Activated CD4-positive, alpha-beta T cell treated with anti-CD3 and anti-CD28 coated beads, Interleukin-2, amount 10 ng/mL, durations not matched to agents 24 days and 14 days (primary cell): Measurements from ENCODE around the gene PIF1. TPM values are rescaled to one million over a fixed set of nuclear protein-coding genes. Genes with fewer than 3 reads are reported as not detected.
"Not testable (repeated sequence)": the region's sequence is repeated elsewhere in the genome, so short reads cannot be mapped to it uniquely, and the experiment has no call there.

Experiments used
- DNase-seq: peaks from one replicate; pipeline ENCODE4 v3.0.0; 2022
- H3K27ac Mint-ChIP-seq: one replicate; pipeline ENCODE4 v1.8.0; 2022; ENCODE audit warnings: mild to moderate bottlenecking, mixed read lengths
- H3K27me3 Mint-ChIP-seq: one replicate; pipeline ENCODE4 v1.8.0; 2022; ENCODE audit warnings: mixed read lengths
- H3K36me3 Mint-ChIP-seq: one replicate; pipeline ENCODE4 v1.8.0; 2022; ENCODE audit warnings: low read depth, mild to moderate bottlenecking, mixed read lengths
- H3K4me1 Mint-ChIP-seq: one replicate; pipeline ENCODE4 v1.8.0; 2021; ENCODE audit warnings: mixed read lengths
- H3K4me3 Mint-ChIP-seq: one replicate; pipeline ENCODE4 v1.8.0; 2022; ENCODE audit warnings: mild to moderate bottlenecking, moderate library complexity, mixed read lengths
- H3K9me3 Mint-ChIP-seq: one replicate; pipeline ENCODE4 v1.8.0; 2021; ENCODE audit warnings: mixed read lengths
- intact Hi-C: fragments of 100-400 bp; cut with micrococcal nuclease; formaldehyde crosslinking; loops from one replicate; pipeline ENCODE4 v1.15.1; 2023
- total RNA-seq: library from RNA; stranded (reverse); gene quantifications from 2 replicates; pipeline ENCODE4 v1.2.3, GENCODE V29; 2022

Gene PIF1
- total RNA-seq, 1 donor from 2014 or later: 20.9 TPM

DNA sequence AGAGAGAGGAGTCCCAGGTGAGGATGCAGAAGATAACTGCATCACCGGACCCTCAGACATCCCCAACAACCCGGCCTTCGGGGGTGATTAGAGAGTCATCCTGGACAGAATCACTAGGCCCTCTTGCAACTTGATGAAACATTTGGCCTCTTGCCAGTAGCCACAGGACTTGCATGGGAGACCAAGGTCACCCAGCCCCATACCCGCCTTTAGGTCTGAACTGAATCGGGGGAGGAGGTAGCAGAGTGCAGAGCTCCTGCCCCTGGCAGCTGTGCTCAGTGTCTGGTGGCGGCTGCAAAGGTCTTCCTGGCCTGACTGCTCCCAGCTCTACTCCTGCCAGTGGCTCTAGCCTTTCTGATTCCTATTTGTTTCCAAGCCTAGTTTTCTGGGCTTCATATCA, 12.4 kb downstream of the PIF1 start:
- peaks cover 3% of the 10 kb centered on the region for H3K4me1 Mint-ChIP-seq
- no peak overlapping the region for H3K4me3 Mint-ChIP-seq
- H3K27me3 Mint-ChIP-seq: peaks cover 9% of the 10 kb centered on the region
- H3K27ac Mint-ChIP-seq: peak overlapping the region; percentile 6
- no peaks in the 10 kb centered on the region for H3K9me3 Mint-ChIP-seq
- peaks cover 6% of the 10 kb centered on the region for H3K36me3 Mint-ChIP-seq
- DNase-seq: no peak
- intact Hi-C loops: no loop called here

DNA sequence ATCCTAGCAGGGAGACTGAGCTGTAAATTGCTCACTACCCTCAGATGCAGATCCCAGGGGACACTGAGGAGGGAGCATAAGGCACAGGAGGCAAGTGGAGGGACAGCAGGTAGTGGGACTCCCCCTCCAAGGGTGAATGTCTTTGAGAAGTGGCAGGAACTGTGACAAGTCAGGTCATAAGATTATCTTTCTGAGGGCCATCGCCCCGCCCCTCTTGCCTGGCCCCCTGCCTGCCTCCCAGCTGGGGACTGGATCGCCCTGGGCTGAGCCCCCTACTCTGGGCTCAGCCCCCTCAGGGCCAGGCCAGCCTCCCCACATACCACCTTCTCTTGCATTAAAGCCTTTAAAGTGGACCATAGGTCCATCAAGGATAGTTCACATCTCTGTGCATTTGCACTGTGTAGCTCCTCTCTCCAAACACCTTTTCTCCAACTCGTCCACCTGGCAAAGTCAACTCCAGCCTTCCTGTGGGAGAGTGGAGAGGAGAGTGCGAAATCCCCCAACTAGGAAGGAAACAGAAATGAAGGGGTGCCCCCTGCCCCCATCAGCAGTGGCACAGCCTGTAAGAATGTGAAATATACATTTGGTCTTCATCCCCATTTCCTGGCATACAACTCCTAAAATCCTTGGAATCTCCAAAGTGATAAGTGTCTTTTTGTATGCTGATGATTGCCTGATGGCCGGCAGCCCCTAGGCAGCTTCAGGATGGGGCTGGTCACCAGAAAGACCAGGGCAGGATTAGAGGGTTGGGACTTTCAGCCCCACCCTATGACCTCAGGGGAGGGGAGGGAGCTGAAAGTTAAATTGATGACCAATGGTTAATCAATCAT, 14.7 kb downstream of the PIF1 start:
- peaks cover 13% of the 10 kb centered on the region for H3K27me3 Mint-ChIP-seq
- H3K9me3 Mint-ChIP-seq: no peaks in the 10 kb centered on the region
- DNase-seq: no peak
- peaks cover 3% of the 10 kb centered on the region for H3K4me1 Mint-ChIP-seq
- no peak overlapping the region for H3K4me3 Mint-ChIP-seq
- intact Hi-C loops: loop anchor here (1.0 kb wide), 1 partner anchor 79 kb away; no protein-coding TSS in a partner anchor
- no peak overlapping the region for H3K27ac Mint-ChIP-seq
- peaks cover 2% of the 10 kb centered on the region for H3K36me3 Mint-ChIP-seq

DNA sequence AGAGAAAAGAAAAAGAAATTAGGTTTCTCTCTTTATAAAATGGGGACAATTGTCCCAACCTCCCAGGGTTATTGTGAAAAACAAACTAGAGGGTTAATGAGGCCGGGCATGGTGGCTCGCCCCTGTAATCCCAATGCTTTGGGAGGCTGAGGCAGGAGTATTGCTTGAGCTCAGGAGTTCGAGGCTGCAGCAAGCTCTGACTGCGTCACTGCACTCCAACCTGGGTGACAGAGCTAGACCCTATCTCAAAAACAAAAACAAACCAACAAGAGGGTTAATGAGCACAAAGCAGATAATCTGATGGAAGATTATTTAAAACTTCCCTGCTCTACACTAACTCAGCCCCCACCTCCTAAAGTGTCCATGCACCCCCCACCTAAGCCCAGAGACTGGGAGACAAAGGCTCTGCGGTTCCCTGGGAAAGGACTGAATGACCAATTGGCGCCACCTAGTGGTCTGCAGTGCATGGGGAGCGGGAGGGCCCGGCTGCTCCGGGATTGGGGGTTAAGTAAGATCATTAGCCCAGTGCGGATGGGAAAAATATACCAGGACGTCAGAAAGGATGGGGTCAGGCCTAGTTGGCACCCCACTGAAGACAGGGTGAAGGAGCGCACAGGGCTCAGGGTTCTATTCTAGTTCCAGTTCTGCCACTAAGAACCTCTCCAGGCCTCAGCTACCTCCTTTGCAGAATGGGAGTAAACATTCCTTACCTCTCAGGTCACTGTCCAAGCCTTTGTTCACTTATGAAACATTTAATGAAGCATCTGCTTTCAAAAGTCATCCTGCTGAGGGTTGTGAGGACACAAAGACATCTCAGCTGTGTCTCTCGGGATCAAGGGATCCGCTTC, 15.6 kb downstream of the PIF1 start:
- no peaks in the 10 kb centered on the region for H3K36me3 Mint-ChIP-seq
- H3K27ac Mint-ChIP-seq: no peak overlapping the region
- intact Hi-C loops: loop anchor here (1.0 kb wide), 1 partner anchor 79 kb away; no protein-coding TSS in a partner anchor
- H3K4me3 Mint-ChIP-seq: no peak overlapping the region
- H3K4me1 Mint-ChIP-seq: peaks cover 1% of the 10 kb centered on the region
- peak; percentile 91 for DNase-seq
- peaks cover 13% of the 10 kb centered on the region for H3K27me3 Mint-ChIP-seq
- H3K9me3 Mint-ChIP-seq: no peaks in the 10 kb centered on the region

DNA sequence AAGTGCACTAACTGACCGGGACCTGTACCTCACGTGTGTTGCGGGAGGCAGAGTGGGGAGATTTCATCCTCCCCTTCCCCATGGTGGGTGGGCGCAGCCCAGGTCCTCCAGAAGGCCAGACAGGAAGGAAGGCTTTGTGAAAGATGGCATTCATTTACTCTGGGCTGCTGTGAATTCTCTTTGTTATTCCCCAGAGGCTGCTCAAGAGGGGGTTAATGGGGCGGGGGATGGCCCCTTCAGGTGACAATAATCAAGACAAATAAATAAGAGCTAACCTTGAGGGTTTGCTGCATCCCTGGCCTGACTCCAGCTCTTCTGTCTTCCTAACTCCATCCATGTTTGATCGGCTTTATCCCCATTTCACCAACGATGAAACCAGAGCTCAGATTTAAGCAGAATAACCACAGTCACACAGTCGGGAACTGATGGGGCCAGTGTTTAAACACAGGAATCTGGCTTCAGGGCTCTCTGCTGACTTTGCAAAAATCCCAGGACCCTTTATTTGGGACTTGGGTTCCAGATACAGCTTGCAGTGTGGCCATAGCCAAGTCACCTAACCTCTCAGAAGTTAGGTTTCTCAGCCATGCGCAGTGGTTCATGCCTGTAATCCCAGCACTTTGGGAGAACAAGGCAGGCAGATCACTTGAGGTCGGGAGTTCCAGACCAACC, 16.5 kb downstream of the PIF1 start:
- H3K27ac Mint-ChIP-seq: no peak overlapping the region
- no peaks in the 10 kb centered on the region for H3K36me3 Mint-ChIP-seq
- DNase-seq: no peak
- peaks cover 1% of the 10 kb centered on the region for H3K4me1 Mint-ChIP-seq
- H3K27me3 Mint-ChIP-seq: peaks cover 13% of the 10 kb centered on the region
- H3K9me3 Mint-ChIP-seq: no peaks in the 10 kb centered on the region
- intact Hi-C loops: no loop called here
- H3K4me3 Mint-ChIP-seq: no peak overlapping the region

DNA sequence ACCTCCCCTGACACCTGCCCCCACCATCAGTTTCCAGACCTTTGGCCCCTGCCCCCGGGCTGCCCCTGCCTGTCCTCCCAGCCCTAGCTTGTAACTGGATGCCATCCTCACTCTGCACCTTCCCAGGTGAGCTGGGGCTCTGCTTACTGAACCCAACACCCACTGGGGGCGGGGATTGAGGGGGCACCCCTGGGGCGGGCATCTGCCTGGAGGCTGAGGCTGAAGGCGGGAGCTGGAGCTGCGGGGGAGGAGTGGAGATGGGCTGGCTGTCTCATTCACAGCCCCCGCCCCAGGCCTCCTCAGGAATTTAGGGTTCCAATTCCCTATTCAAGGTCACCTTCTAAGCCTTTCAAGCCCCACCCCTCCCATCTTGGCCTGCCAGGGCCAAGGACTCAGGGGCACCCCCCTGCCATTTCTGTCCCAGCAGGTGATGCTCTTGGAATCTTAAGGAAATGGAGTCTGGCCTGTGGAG, 17.7 kb downstream of the PIF1 start:
- Mint-ChIP-seq H3K36me3 (no peaks in the 10 kb centered on the region), H3K9me3 (no peaks in the 10 kb centered on the region), H3K4me3 (no peak overlapping the region), H3K27ac (no peak overlapping the region), H3K4me1 (peaks cover 1% of the 10 kb centered on the region), H3K27me3 (peaks cover 13% of the 10 kb centered on the region)
- intact Hi-C loops: no loop called here
- DNase-seq: no peak

DNA sequence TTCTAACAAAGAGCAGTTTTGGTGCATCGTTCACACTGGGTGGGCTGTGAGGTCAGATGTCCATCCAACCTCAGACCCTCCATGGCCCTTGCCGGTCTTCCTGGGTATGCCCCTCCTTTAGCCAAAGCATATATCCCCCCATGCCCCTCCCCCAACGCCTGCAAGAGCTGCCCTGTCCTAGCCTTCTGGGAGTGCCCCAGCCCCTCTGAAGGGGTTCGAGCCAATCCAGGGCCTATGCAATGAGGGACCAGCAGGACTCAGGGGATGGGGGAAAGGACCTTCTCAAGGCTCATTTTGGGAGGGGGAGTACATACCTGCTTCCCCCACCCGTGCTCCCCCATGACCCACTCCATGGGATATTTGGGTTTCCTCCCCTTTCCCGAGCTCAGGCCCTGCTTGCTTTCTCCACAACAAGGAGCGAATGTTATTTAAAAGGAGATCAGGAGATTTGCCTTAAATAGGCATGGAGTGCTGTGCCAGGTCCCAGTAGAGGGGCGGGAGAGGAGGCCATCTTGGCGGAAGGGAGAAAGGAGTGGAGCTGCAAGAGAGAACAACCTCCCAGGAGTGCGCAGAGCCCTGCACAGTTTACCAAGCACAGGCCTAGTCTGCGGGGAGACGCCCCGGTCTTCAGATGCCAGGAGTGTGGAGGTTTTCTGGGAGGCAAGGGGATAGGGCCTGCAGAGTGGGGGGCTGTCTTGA, 18.2 kb downstream of the PIF1 start:
- Mint-ChIP-seq H3K9me3 (no peaks in the 10 kb centered on the region), H3K27me3 (peaks cover 13% of the 10 kb centered on the region), H3K4me3 (no peak overlapping the region), H3K36me3 (no peaks in the 10 kb centered on the region), H3K27ac (no peak overlapping the region), H3K4me1 (peaks cover 1% of the 10 kb centered on the region)
- intact Hi-C loops: no loop called here
- no peak for DNase-seq

DNA sequence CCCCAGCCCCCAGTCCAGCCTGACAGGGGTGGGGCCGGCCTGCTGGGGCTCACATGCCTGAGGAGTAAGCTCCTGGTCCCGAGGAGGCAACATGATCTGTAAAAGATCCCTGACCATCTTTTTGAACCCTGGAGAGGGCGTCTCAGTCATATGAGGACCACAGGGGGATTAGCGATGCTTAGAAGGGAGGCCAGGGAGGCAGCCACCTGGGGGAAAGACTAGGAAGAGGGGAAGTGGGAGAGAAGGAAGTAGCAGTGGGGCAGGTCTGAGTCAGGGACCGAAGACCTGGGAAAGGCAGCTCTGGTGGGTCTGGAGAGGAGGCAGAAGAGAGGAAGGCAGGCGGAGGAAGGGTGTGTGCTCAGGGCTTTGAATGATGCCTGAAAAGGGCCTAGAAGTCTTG, 18.9 kb downstream of the PIF1 start:
- Mint-ChIP-seq H3K27me3 (peaks cover 13% of the 10 kb centered on the region), H3K4me1 (peaks cover 1% of the 10 kb centered on the region), H3K9me3 (no peaks in the 10 kb centered on the region), H3K4me3 (no peak overlapping the region), H3K36me3 (no peaks in the 10 kb centered on the region), H3K27ac (no peak overlapping the region)
- DNase-seq: no peak
- intact Hi-C loops: no loop called here

DNA sequence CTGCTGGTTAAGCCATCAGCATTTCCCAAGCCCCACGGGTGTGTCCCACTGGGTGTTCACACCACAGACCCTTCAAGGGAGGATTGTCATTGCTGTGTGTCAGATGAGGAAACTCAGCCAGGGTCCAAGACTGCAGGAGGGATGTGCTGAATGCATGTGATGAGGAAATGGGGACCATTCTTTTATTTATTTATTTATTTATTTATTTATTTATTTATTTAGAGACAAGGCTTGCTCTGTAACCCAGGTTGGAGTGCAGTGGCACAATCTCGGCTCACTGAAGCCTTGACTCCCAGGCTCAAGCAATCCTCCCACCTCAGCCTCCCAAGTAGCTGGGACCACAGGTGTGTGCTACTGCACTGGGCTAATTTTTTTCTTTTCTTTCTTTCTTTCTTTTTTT, 20.8 kb downstream of the PIF1 start:
- H3K27me3 Mint-ChIP-seq: peaks cover 13% of the 10 kb centered on the region
- DNase-seq: no peak
- H3K4me1 Mint-ChIP-seq: no peaks in the 10 kb centered on the region
- H3K27ac Mint-ChIP-seq: no peak overlapping the region
- H3K9me3 Mint-ChIP-seq: no peaks in the 10 kb centered on the region
- intact Hi-C loops: no loop called here
- H3K4me3 Mint-ChIP-seq: no peak overlapping the region
- no peaks in the 10 kb centered on the region for H3K36me3 Mint-ChIP-seq

DNA sequence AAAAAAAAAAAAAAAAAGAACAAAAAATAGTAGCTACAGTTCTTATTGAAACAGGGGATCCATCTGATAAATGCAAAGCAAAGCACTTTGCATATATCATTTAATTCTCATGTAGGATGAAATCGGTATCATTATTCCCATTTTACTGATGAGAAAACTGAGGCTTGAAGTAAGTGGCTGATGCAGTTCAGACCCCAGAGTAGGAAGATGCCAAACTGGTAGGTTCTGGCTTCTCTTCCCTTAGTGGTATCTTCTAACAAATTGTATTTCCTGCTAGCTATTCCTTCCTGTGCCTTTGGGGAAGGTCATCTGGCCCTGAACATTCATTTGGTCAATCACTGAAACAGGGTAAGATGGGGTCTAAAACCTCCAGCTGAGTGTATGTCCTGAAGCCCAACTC, 21.9 kb downstream of the PIF1 start:
- Mint-ChIP-seq H3K9me3 (no peaks in the 10 kb centered on the region), H3K4me1 (no peaks in the 10 kb centered on the region), H3K27ac (no peak overlapping the region), H3K4me3 (no peak overlapping the region), H3K27me3 (peaks cover 9% of the 10 kb centered on the region), H3K36me3 (no peaks in the 10 kb centered on the region)
- DNase-seq: no peak
- intact Hi-C loops: no loop called here

DNA sequence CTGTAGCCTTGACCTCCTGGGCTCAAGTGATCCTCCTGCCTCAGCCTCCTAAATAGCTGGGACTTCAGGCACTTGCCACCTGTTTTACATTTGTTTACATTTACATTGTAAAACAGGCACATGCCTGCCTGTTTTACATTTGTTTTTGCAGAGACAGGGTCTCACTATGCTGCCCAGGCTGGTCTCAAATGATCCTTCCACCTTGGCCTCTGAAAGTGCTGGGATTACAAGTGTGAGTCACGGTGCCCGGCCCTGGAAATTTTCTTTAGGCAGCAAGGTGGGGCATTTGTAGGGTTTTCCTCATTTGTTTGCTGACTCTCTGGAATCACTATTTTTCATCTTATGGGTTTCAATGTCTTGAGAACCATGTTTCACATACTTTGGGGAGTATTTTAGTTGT, 25.0 kb downstream of the PIF1 start:
- intact Hi-C loops: no loop called here
- no peak for DNase-seq
- Mint-ChIP-seq H3K4me3 (no peak overlapping the region), H3K27ac (no peak overlapping the region), H3K36me3 (no peaks in the 10 kb centered on the region), H3K27me3 (peaks cover 2% of the 10 kb centered on the region), H3K9me3 (no peaks in the 10 kb centered on the region), H3K4me1 (no peaks in the 10 kb centered on the region)

DNA sequence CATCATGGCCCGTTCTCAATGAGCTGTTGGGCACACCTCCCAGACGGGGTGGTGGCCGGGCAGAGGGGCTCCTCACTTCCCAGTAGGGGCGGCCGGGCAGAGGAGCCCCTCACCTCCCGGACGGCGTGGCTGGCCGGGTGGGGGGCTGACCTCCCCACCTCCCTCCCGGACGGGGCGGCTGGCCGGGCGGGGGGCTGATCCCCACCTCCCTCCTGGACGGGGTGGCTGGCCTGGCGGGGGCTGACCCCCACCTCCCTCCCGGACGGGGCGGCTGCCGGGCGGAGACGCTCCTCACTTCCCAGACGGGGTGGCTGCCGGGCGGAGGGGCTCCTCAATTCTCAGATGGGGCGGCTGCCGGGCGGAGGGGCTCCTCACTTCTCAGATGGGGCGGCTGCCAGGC, 26.5 kb downstream of the PIF1 start:
- H3K27ac Mint-ChIP-seq, H3K36me3 Mint-ChIP-seq, DNase-seq, H3K4me3 Mint-ChIP-seq, H3K9me3 Mint-ChIP-seq, H3K4me1 Mint-ChIP-seq, intact Hi-C loops, H3K27me3 Mint-ChIP-seq: not testable (repeated sequence)

DNA sequence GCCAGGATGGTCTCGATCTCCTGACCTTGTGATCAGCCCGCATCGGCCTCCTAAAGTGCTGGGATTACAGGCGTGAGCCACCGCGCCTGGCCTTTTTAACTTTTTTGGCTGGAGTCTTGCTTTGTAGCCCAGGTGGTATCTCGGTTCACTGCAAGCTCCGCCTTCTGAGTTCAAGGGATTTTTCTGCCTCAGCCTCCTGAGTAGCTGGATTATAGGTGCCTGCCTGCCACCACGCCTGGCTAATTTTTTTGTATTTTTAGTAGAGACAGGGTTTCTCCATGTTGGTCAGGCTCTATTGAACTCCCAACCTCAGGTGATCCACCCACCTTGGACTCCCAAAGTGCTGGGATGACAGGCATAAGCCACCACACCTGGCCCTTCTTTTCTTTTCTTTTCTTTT, 29.5 kb downstream of the PIF1 start:
- DNase-seq, H3K27ac Mint-ChIP-seq, intact Hi-C loops, H3K9me3 Mint-ChIP-seq, H3K4me3 Mint-ChIP-seq, H3K36me3 Mint-ChIP-seq, H3K27me3 Mint-ChIP-seq, H3K4me1 Mint-ChIP-seq: not testable (repeated sequence)

DNA sequence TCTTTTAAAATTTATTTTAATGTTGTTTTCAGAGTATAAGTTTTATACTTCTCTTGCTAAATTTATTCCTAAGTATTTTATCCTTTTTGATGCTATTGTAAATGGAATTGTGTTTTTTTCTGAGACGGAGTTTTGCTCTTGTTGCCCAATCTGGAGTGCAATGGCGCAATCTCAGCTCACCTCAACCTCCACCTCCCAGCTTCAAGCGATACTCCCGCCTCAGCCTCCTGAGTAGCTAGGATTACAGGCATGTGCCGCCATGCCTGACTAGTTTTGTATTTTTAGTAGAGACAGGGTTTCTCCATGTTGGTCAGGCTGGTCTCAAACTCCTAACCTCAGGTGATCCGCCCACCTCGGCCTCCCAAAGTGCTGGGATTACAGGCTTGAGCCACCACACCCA, 30.1 kb downstream of the PIF1 start:
- H3K27ac Mint-ChIP-seq, H3K4me3 Mint-ChIP-seq: not testable (repeated sequence)

More for the DNA sequence above, 30.1 kb downstream of the PIF1 start:
- H3K36me3 Mint-ChIP-seq, H3K27me3 Mint-ChIP-seq, DNase-seq, H3K9me3 Mint-ChIP-seq, intact Hi-C loops, H3K4me1 Mint-ChIP-seq: not testable (repeated sequence)
